ENCODE results near the gene SLC6A7. TPM values are rescaled to one million over a fixed set of nuclear protein-coding genes. Genes with fewer than 3 reads are reported as not detected.

SLC6A7 gene
- total RNA-seq, 2 donors from 2014 or later = not detected

- no peak for DNase-seq
- Mint-ChIP-seq H3K4me1 (peaks cover 11% of the 10 kb centered on the region), H3K27me3 (ENCODE audit: insufficient read depth) (peaks cover 53% of the 10 kb centered on the region), H3K4me3 (no peak overlapping the region), H3K27ac (no peak overlapping the region), H3K9me3 (no peaks in the 10 kb centered on the region), H3K36me3 (ENCODE audit: low read depth) (no peaks in the 10 kb centered on the region)
- no peaks in the 10 kb centered on the region for H3K36me3 ChIP-seq (ENCODE audit: control insufficient read depth, insufficient read depth, low read length)
- no peak overlapping the region for H3K27ac ChIP-seq (ENCODE audit: low read depth, low read length)
- peaks cover 7% of the 10 kb centered on the region for H3K27me3 ChIP-seq (ENCODE audit: control insufficient read depth, insufficient read depth, low read length, poor library complexity, severe bottlenecking)
- WGBS, 2 experiments (ENCODE audit: insufficient coverage in 1 of 2, insufficient read length in 1 of 2) = 87 to 88% methylated on average over 4 of the region's 4 CpGs
- no peak overlapping the region for H3K9ac ChIP-seq (ENCODE audit: extremely low read depth, low read length, poor library complexity, severe bottlenecking)
- no peaks in the 10 kb centered on the region for H3K9me3 ChIP-seq (ENCODE audit: control insufficient read depth, low read length)
- TF ChIP-seq CTCF (conservative IDR thresholded peaks at IDR 0.05) = no peak
- H3K4me3 ChIP-seq (ENCODE audit: low read length) = no peak overlapping the region
- H3K4me1 ChIP-seq (ENCODE audit: control insufficient read depth, insufficient read depth, low read length) = peaks cover 3% of the 10 kb centered on the region
Observed at GRCh38 chr5:150177721-150178120, 12.1 kb upstream of the SLC6A7 start.

- H3K9ac ChIP-seq (ENCODE audit: extremely low read depth, low read length, poor library complexity, severe bottlenecking) = no peak overlapping the region
- H3K36me3 ChIP-seq (ENCODE audit: control insufficient read depth, insufficient read depth, low read length) = no peaks in the 10 kb centered on the region
- no peak overlapping the region for H3K4me3 Mint-ChIP-seq
- TF ChIP-seq CTCF (conservative IDR thresholded peaks at IDR 0.05) = no peak
- no peak overlapping the region for H3K27ac ChIP-seq (ENCODE audit: low read depth, low read length)
- H3K4me1 Mint-ChIP-seq = peaks cover 5% of the 10 kb centered on the region
- no peak overlapping the region for H3K27ac Mint-ChIP-seq
- H3K27me3 ChIP-seq (ENCODE audit: control insufficient read depth, insufficient read depth, low read length, poor library complexity, severe bottlenecking) = peaks cover 12% of the 10 kb centered on the region
- no peaks in the 10 kb centered on the region for H3K9me3 Mint-ChIP-seq
- H3K9me3 ChIP-seq (ENCODE audit: control insufficient read depth, low read length) = no peaks in the 10 kb centered on the region
- 71 to 80% methylated on average over 3 to 4 of the region's 4 CpGs for WGBS, 2 experiments (ENCODE audit: insufficient coverage in 1 of 2, insufficient read length in 1 of 2)
- H3K27me3 Mint-ChIP-seq (ENCODE audit: insufficient read depth) = peaks cover 56% of the 10 kb centered on the region
- H3K36me3 Mint-ChIP-seq (ENCODE audit: low read depth) = no peaks in the 10 kb centered on the region
- H3K4me1 ChIP-seq (ENCODE audit: control insufficient read depth, insufficient read depth, low read length) = no peaks in the 10 kb centered on the region
- DNase-seq = no peak
- no peak overlapping the region for H3K4me3 ChIP-seq (ENCODE audit: low read length)
Observed at GRCh38 chr5:150178262-150178661, 11.6 kb upstream of the SLC6A7 start.

- no peak for TF ChIP-seq CTCF (conservative IDR thresholded peaks at IDR 0.05)
- DNase-seq = no peak
- H3K9me3 ChIP-seq (ENCODE audit: control insufficient read depth, low read length) = no peaks in the 10 kb centered on the region
- H3K4me1 ChIP-seq (ENCODE audit: control insufficient read depth, insufficient read depth, low read length) = no peaks in the 10 kb centered on the region
- no peak overlapping the region for H3K27ac ChIP-seq (ENCODE audit: low read depth, low read length)
- Mint-ChIP-seq H3K9me3 (no peaks in the 10 kb centered on the region), H3K36me3 (ENCODE audit: low read depth) (no peaks in the 10 kb centered on the region), H3K4me3 (no peak overlapping the region), H3K27ac (no peak overlapping the region), H3K4me1 (no peaks in the 10 kb centered on the region), H3K27me3 (ENCODE audit: insufficient read depth) (peaks cover 54% of the 10 kb centered on the region)
- 92 to 96% methylated on average over 6 to 7 of the region's 7 CpGs for WGBS, 2 experiments (ENCODE audit: insufficient coverage in 1 of 2, insufficient read length in 1 of 2)
- H3K4me3 ChIP-seq (ENCODE audit: low read length) = no peak overlapping the region
- H3K36me3 ChIP-seq (ENCODE audit: control insufficient read depth, insufficient read depth, low read length) = no peaks in the 10 kb centered on the region
- H3K27me3 ChIP-seq (ENCODE audit: control insufficient read depth, insufficient read depth, low read length, poor library complexity, severe bottlenecking) = peaks cover 11% of the 10 kb centered on the region
- H3K9ac ChIP-seq (ENCODE audit: extremely low read depth, low read length, poor library complexity, severe bottlenecking) = no peak overlapping the region
Observed at GRCh38 chr5:150179019-150179620, 10.7 kb upstream of the SLC6A7 start.

All from endodermal cell (in vitro differentiated cells).